ENCODE measurements around the gene ANO10. TPM values are rescaled to one million over a fixed set of nuclear protein-coding genes. Genes with fewer than 3 reads are reported as not detected.
"Not testable (repeated sequence)": the region's sequence is repeated elsewhere in the genome, so short reads cannot be mapped to it uniquely, and the experiment has no call there.

The ANO10 gene
- total and polyA plus RNA-seq, 4 donors: 19.9 to 33.2 (median 25.3) TPM

DNA sequence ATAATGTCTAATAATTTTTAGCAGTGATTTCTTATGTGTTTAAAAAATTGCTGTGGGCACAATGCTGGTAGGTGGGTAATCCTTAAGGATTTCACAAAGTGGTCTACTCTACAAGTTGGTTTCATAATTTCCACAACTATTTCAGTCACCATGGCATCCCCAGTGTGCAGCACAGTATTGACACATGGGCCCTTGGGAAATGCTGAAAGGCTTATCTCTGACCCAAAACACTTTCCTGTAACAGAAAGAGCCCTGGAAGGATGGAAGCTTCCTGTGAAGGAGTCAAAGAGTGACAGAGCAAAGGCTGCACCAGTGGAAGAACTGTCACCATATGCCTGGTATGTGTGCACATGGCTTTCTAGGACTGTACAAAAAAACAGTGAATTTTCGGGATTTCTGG is 153.7 kb downstream of the ANO10 start:
- ATAC-seq (ENCODE audit: insufficient read depth, low FRiP score) (no peak), DNase-seq (peak in 1 of 3 donors; percentile 28)
- Histone ChIP-seq H3K4me3 (no peak overlapping the region), H3K9me3 (ENCODE audit: control insufficient read depth in 4 of 4, insufficient read depth in 3 of 4, low read length in 3 of 4) (no peaks in the 10 kb centered on the region), H3K27ac (ENCODE audit: low read depth in 1 of 2, low read length in 1 of 2) (no peak overlapping the region), H3K9ac (ENCODE audit: insufficient read depth in 1 of 2, low read length in 2 of 2) (no peak overlapping the region), H3K27me3 (ENCODE audit: control insufficient read depth in 3 of 3, insufficient read depth in 3 of 3, low read length in 2 of 3) (no peaks in the 10 kb centered on the region), H3K4me1 (ENCODE audit: control insufficient read depth in 5 of 5, insufficient read depth in 5 of 5, low read length in 5 of 5) (no peaks in the 10 kb centered on the region), H3K36me3 (ENCODE audit: control insufficient read depth in 4 of 4, insufficient read depth in 4 of 4, low read length in 4 of 4) (no peaks in the 10 kb centered on the region)
- TF ChIP-seq CTCF (IDR thresholded peaks at IDR 0.05; ENCODE audit: control extremely low read depth, extremely low read depth): no peak
- 81 to 85% methylated on average over 1 of the region's 1 CpG for WGBS, 2 donors

DNA sequence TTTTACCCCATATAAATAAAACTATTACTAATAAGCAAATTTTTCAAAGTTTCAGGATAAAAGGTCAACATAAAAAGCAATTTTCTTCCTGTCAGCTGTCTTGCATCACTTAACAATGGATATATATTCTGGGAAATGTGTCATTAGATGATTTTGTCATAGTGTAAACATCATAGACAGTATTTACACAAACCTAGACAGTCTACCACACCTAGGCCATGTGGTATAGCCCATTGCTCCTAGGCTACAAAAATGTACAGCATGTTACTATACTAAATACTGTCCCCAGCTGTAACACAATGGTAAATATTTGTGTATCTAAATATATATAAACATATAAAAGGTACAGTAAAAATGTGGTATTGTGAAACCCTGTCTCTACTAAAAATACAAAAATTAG is 156.7 kb downstream of the ANO10 start:
- H3K36me3 ChIP-seq (ENCODE audit: control insufficient read depth in 4 of 4, insufficient read depth in 4 of 4, low read length in 4 of 4): no peaks in the 10 kb centered on the region
- H3K4me1 ChIP-seq (ENCODE audit: control insufficient read depth in 5 of 5, insufficient read depth in 5 of 5, low read length in 5 of 5): no peaks in the 10 kb centered on the region
- ATAC-seq (ENCODE audit: insufficient read depth, low FRiP score) (no peak), DNase-seq (no peak)
- no peak for TF ChIP-seq CTCF (IDR thresholded peaks at IDR 0.05; ENCODE audit: control extremely low read depth, extremely low read depth)
- no peak overlapping the region for H3K4me3 ChIP-seq
- peaks cover 0 to 3% (median 0%) of the 10 kb centered on the region in 4 donors for H3K9me3 ChIP-seq (ENCODE audit: control insufficient read depth in 4 of 4, insufficient read depth in 3 of 4, low read length in 3 of 4)
- no peak overlapping the region for H3K27ac ChIP-seq (ENCODE audit: low read depth in 1 of 2, low read length in 1 of 2)
- H3K27me3 ChIP-seq (ENCODE audit: control insufficient read depth in 3 of 3, insufficient read depth in 3 of 3, low read length in 2 of 3): no peaks in the 10 kb centered on the region
- H3K9ac ChIP-seq (ENCODE audit: insufficient read depth in 1 of 2, low read length in 2 of 2): no peak overlapping the region

- not testable (repeated sequence) for H3K36me3 ChIP-seq (ENCODE audit: control insufficient read depth in 4 of 4, insufficient read depth in 4 of 4, low read length in 4 of 4); H3K9me3 ChIP-seq (ENCODE audit: control insufficient read depth in 4 of 4, insufficient read depth in 3 of 4, low read length in 3 of 4); H3K27me3 ChIP-seq (ENCODE audit: control insufficient read depth in 3 of 3, insufficient read depth in 3 of 3, low read length in 2 of 3); H3K27ac ChIP-seq (ENCODE audit: low read depth in 1 of 2, low read length in 1 of 2); ATAC-seq (ENCODE audit: insufficient read depth, low FRiP score); H3K9ac ChIP-seq (ENCODE audit: insufficient read depth in 1 of 2, low read length in 2 of 2); H3K4me3 ChIP-seq; H3K4me1 ChIP-seq (ENCODE audit: control insufficient read depth in 5 of 5, insufficient read depth in 5 of 5, low read length in 5 of 5); DNase-seq
- WGBS, 2 donors: 92 to 97% methylated on average over 3 of the region's 3 CpGs
Measured at GRCh38 chr3:43462566-43462965, 159.2 kb downstream of the ANO10 start.

GRCh38 chr3:43461345-43461744 is 160.5 kb downstream of the ANO10 start:
- ATAC-seq (ENCODE audit: insufficient read depth, low FRiP score): no peak
- no peak overlapping the region for H3K9ac ChIP-seq (ENCODE audit: insufficient read depth in 1 of 2, low read length in 2 of 2)
- TF ChIP-seq CTCF (IDR thresholded peaks at IDR 0.05; ENCODE audit: control extremely low read depth, extremely low read depth): no peak
- no peaks in the 10 kb centered on the region for H3K36me3 ChIP-seq (ENCODE audit: control insufficient read depth in 4 of 4, insufficient read depth in 4 of 4, low read length in 4 of 4)
- H3K4me3 ChIP-seq: no peak overlapping the region
- no peak overlapping the region for H3K27ac ChIP-seq (ENCODE audit: low read depth in 1 of 2, low read length in 1 of 2)
- no peaks in the 10 kb centered on the region for H3K27me3 ChIP-seq (ENCODE audit: control insufficient read depth in 3 of 3, insufficient read depth in 3 of 3, low read length in 2 of 3)
- 95 to 96% methylated on average over 2 of the region's 2 CpGs for WGBS, 2 donors
- no peaks in the 10 kb centered on the region for H3K4me1 ChIP-seq (ENCODE audit: control insufficient read depth in 5 of 5, insufficient read depth in 5 of 5, low read length in 5 of 5)
- no peak for DNase-seq
- peaks cover 0 to 3% (median 0%) of the 10 kb centered on the region in 4 donors for H3K9me3 ChIP-seq (ENCODE audit: control insufficient read depth in 4 of 4, insufficient read depth in 3 of 4, low read length in 3 of 4)

- ATAC-seq (ENCODE audit: insufficient read depth, low FRiP score); DNase-seq: not testable (repeated sequence)
- 24 to 27% methylated on average over 1 of the region's 1 CpG for WGBS, 2 donors
Measured at GRCh38 chr3:43457038-43457437, 164.8 kb downstream of the ANO10 start.

More at GRCh38 chr3:43457038-43457437, 164.8 kb downstream of the ANO10 start:
- H3K27ac ChIP-seq (ENCODE audit: low read depth in 1 of 2, low read length in 1 of 2); H3K27me3 ChIP-seq (ENCODE audit: control insufficient read depth in 3 of 3, insufficient read depth in 3 of 3, low read length in 2 of 3); H3K9me3 ChIP-seq (ENCODE audit: control insufficient read depth in 4 of 4, insufficient read depth in 3 of 4, low read length in 3 of 4); H3K36me3 ChIP-seq (ENCODE audit: control insufficient read depth in 4 of 4, insufficient read depth in 4 of 4, low read length in 4 of 4); H3K9ac ChIP-seq (ENCODE audit: insufficient read depth in 1 of 2, low read length in 2 of 2); H3K4me3 ChIP-seq; H3K4me1 ChIP-seq (ENCODE audit: control insufficient read depth in 5 of 5, insufficient read depth in 5 of 5, low read length in 5 of 5): not testable (repeated sequence)
